PFSK-1 (cell line): ENCODE data around the gene NKRF.

Experiments used
- POLR2AphosphoS5 ChIP-seq: IDR thresholded peaks from 2 replicates; pipeline ENCODE4 v1.6.1; 2012; ENCODE audit warnings: low read depth, mild to moderate bottlenecking, control low read depth, low read length, moderate library complexity
- SIN3A ChIP-seq: IDR thresholded peaks from 2 replicates; pipeline ENCODE4 v1.6.1; 2012; ENCODE audit warnings: mild to moderate bottlenecking, low read length, moderate library complexity, borderline replicate concordance; ENCODE audit not compliant: insufficient read depth
- TF ChIP-seq, protein P1 (sequence below), 2 experiments: IDR thresholded peaks; 2 replicates each; pipeline versions ENCODE4 v1.6.1 to v1.8.0; 2011 to 2012; ENCODE audit warnings: low read depth in 2 of 2, low read length in 2 of 2, control low read depth in 1 of 2, inconsistent platforms in 1 of 2, mild to moderate bottlenecking in 1 of 2, moderate library complexity in 1 of 2; ENCODE audit not compliant: insufficient read depth in 1 of 2

DNA sequence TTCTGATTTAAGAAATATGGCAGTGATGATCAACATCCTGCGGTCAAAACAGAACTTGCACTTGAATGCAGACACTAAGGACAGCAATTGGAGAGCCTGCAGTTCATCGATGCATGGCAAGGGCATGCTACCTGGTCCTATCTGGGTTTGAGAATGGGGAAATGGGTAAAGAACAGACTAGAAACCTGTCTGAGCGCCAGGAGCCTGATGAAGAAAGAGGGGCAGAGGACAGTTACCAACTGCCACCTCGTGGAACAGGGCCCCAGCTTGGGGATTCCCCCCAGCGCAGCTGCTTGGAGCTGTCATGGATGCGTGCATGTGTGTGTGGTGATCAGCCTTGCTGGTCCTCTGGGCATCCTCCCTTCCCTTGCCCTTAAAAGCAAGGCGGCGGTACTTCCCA, 30.2 kb upstream of the NKRF start:
- TF ChIP-seq SIN3A (no peak), POLR2AphosphoS5 (no peak)
- TF ChIP-seq, protein P1, sequence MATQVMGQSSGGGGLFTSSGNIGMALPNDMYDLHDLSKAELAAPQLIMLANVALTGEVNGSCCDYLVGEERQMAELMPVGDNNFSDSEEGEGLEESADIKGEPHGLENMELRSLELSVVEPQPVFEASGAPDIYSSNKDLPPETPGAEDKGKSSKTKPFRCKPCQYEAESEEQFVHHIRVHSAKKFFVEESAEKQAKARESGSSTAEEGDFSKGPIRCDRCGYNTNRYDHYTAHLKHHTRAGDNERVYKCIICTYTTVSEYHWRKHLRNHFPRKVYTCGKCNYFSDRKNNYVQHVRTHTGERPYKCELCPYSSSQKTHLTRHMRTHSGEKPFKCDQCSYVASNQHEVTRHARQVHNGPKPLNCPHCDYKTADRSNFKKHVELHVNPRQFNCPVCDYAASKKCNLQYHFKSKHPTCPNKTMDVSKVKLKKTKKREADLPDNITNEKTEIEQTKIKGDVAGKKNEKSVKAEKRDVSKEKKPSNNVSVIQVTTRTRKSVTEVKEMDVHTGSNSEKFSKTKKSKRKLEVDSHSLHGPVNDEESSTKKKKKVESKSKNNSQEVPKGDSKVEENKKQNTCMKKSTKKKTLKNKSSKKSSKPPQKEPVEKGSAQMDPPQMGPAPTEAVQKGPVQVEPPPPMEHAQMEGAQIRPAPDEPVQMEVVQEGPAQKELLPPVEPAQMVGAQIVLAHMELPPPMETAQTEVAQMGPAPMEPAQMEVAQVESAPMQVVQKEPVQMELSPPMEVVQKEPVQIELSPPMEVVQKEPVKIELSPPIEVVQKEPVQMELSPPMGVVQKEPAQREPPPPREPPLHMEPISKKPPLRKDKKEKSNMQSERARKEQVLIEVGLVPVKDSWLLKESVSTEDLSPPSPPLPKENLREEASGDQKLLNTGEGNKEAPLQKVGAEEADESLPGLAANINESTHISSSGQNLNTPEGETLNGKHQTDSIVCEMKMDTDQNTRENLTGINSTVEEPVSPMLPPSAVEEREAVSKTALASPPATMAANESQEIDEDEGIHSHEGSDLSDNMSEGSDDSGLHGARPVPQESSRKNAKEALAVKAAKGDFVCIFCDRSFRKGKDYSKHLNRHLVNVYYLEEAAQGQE (IDR thresholded peaks at IDR 0.05; ENCODE audit: insufficient read depth in 1 of 2, low read depth in 2 of 2, low read length in 2 of 2): no peak
